SK-N-SH treated with all-trans-retinoic acid at 6 μM for 48 hours (cell line): Measurements from ENCODE around the gene CREBBP.

Source experiments
- CSDC2 ChIP-seq: fragments of 250-450 bp; sonication (Bioruptor Pico); IDR thresholded peaks from 2 replicates; pipeline ENCODE4 v1.5.0; 2020; ENCODE audit warnings: mild to moderate bottlenecking, moderate library complexity
- SNAI2 ChIP-seq: fragments of 250-450 bp; sonication (Bioruptor Pico); IDR thresholded peaks from 2 replicates; pipeline ENCODE4 v1.5.0; 2020; ENCODE audit warnings: mild to moderate bottlenecking, moderate library complexity
- ZC3H10 ChIP-seq: fragments of 250-450 bp; sonication (Bioruptor Pico); IDR thresholded peaks from 2 replicates; pipeline ENCODE4 v1.5.1; 2021; ENCODE audit warnings: mild to moderate bottlenecking, moderate library complexity

- TF ChIP-seq CSDC2 (CRISPR knock-in tag) (no peak), ZC3H10 (CRISPR knock-in tag) (no peak), SNAI2 (no peak)
Observed at GRCh38 chr16:3726021-3726687, 154.4 kb downstream of the CREBBP start.
